Measurements from ENCODE around the gene CAMK2A. TPM values are rescaled to one million over a fixed set of nuclear protein-coding genes. Genes with fewer than 3 reads are reported as not detected.

Gene CAMK2A
- polyA plus RNA-seq, 2 of the 4 experiments (the other 2 are of a cell fraction): 0.09 to 0.93 TPM

DNA sequence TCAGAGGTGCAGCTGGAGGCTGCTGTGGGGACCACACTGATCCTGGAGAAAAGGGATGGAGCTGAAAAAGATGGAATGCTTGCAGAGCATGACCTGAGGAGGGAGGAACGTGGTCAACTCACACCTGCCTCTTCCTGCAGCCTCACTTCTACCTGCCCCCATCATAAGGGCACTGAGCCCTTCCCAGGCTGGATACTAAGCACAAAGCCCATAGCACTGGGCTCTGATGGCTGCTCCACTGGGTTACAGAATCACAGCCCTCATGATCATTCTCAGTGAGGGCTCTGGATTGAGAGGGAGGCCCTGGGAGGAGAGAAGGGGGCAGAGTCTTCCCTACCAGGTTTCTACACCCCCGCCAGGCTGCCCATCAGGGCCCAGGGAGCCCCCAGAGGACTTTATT lies 105.6 kb downstream of the CAMK2A start (continued):
- TF ChIP-seq, protein P1, sequence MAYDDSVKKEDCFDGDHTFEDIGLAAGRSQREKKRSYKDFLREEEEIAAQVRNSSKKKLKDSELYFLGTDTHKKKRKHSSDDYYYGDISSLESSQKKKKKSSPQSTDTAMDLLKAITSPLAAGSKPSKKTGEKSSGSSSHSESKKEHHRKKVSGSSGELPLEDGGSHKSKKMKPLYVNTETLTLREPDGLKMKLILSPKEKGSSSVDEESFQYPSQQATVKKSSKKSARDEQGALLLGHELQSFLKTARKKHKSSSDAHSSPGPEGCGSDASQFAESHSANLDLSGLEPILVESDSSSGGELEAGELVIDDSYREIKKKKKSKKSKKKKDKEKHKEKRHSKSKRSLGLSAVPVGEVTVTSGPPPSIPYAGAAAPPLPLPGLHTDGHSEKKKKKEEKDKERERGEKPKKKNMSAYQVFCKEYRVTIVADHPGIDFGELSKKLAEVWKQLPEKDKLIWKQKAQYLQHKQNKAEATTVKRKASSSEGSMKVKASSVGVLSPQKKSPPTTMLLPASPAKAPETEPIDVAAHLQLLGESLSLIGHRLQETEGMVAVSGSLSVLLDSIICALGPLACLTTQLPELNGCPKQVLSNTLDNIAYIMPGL (CRISPR knock-in tag; IDR thresholded peaks at IDR 0.05; ENCODE audit: borderline replicate concordance): no peak
- TF ChIP-seq HDAC2 (IDR thresholded peaks at IDR 0.05): no peak

DNA sequence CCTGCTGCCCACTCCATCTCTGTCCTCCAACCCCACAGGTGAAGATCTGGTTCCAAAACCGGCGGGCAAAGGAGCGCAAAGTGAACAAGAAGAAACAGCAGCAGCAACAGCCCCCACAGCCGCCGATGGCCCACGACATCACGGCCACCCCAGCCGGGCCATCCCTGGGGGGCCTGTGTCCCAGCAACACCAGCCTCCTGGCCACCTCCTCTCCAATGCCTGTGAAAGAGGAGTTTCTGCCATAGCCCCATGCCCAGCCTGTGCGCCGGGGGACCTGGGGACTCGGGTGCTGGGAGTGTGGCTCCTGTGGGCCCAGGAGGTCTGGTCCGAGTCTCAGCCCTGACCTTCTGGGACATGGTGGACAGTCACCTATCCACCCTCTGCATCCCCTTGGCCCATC lies 106.1 kb downstream of the CAMK2A start:
- no peaks in the 10 kb centered on the region for H3K9me3 ChIP-seq
- FAIRE-seq: no peak
- WGBS (ENCODE audit: missing lambda C conversion rate): 86% methylated on average over 10 of the region's 12 CpGs
- POLR2A ChIA-PET: no interaction called here
- no peak overlapping the region for H3K4me3 ChIP-seq
- CTCF ChIA-PET: no interaction called here
- ATAC-seq: no peak
- H3K4me1 ChIP-seq: no peaks in the 10 kb centered on the region
- DNase-seq (ENCODE audit: low read depth in 1 of 2, low spot score in 1 of 2): no peak
- no peak overlapping the region for H3K27ac ChIP-seq
- H3K4me2 ChIP-seq: no peak overlapping the region
- no peak for TF ChIP-seq POLR2A (IDR thresholded peaks at IDR 0.05; ENCODE audit: low read length)
- TF ChIP-seq EP300 (IDR thresholded peaks at IDR 0.05): no peak
- TF ChIP-seq FOSL2 (IDR thresholded peaks at IDR 0.05): no peak
- no peak for TF ChIP-seq FOSL2 (CRISPR knock-in tag; IDR thresholded peaks at IDR 0.05)

DNA sequence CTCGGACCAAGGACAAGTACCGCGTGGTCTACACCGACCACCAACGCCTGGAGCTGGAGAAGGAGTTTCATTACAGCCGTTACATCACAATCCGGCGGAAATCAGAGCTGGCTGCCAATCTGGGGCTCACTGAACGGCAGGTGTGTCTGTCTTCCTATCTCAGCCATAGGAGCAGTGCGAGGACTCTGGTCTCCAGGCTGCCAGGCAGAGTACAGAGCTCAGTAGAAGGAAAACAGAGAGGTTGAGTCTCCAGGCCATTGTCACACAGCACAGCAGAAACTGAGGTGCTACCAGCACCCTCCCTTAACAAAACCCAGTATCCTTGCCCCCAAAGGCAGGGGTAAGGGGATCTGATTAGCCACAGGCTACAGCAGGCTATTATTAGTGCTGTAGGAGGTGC lies 106.8 kb downstream of the CAMK2A start:
- no peak for FAIRE-seq
- WGBS (ENCODE audit: missing lambda C conversion rate): 71% methylated on average over 10 of the region's 10 CpGs
- ChIA-PET CTCF (interaction anchor here (1.2 to 2.1 kb wide), 2 partner anchors 10 to 24 kb away, joined by 4 to 9 read pairs; no protein-coding TSS in a partner anchor), POLR2A (no interaction called here)
- Histone ChIP-seq H3K9me3 (no peaks in the 10 kb centered on the region), H3K27ac (no peak overlapping the region), H3K4me1 (no peaks in the 10 kb centered on the region), H3K4me3 (no peak overlapping the region), H3K4me2 (no peak overlapping the region)
- no peak for DNase-seq (ENCODE audit: low read depth in 1 of 2, low spot score in 1 of 2)
- ATAC-seq: no peak
- TF ChIP-seq ZFP36 (IDR thresholded peaks at IDR 0.05; ENCODE audit: borderline replicate concordance, partially characterized antibody) (peak; percentile 83), ZSCAN20 (CRISPR knock-in tag; IDR thresholded peaks at IDR 0.05) (no peak), NPAS2 (CRISPR knock-in tag; IDR thresholded peaks at IDR 0.05; ENCODE audit: borderline replicate concordance) (no peak), POLR2AphosphoS2 (conservative IDR thresholded peaks at IDR 0.05; ENCODE audit: low read length) (no peak)

DNA sequence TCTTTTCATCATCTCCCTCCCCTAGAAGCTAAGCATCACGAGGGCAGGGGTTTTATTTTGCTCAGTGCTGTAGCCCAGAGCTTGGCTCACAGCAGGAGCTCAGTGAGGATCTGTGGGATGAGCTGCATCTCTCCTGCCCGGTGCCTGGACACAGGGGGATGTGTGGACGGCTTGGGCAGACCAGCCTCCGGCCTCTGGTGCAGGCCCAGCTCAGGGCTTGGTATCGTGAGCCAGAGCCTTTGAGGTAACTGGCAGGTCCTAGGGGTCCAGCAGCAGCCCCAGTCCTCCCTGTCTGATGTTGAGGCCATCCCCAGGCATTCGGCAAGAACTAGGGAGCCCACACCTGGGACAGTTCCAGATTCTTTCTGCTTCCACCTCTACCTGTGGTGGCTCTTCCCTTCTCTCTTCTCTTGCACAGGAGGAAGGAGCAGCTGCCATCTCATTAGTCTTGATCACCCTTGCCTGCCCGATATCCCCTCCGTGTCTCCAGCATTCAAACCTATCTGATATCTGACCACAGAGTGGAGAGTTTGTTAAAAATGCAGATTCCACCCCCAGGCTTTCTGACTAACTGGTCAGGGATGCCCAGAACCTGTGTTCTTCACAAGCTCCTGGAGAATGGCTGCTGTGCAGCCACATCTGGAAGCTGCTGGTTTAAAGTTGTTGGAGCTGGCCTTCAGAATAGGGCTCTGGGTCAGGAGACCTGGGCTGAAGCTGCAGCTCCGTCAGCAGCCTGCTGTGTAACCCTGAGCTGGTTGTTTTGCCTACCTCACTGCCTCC lies 107.6 kb downstream of the CAMK2A start:
- ChIA-PET POLR2A (no interaction called here), CTCF (interaction anchor here (0.8 to 3.4 kb wide), 7 partner anchors 11 to 58 kb away, joined by 3 to 11 read pairs (median 4); no protein-coding TSS in a partner anchor)
- H3K27ac ChIP-seq: no peak overlapping the region
- FAIRE-seq (no peak), DNase-seq (ENCODE audit: low read depth in 1 of 2, low spot score in 1 of 2) (no peak), ATAC-seq (peak in 1 of 2 experiments; percentile 19; a peak in 1 of 6 replicates)
- H3K4me2 ChIP-seq: no peak overlapping the region
- H3K4me3 ChIP-seq: no peak overlapping the region
- H3K4me1 ChIP-seq: no peaks in the 10 kb centered on the region
- 78% methylated on average over 8 of the region's 9 CpGs for WGBS (ENCODE audit: missing lambda C conversion rate)
- TF ChIP-seq NR3C1 (IDR thresholded peaks at IDR 0.05) (no peak), RNF2 (IDR thresholded peaks at IDR 0.05; ENCODE audit: borderline replicate concordance, low read depth) (no peak), CBX2 (IDR thresholded peaks at IDR 0.05; ENCODE audit: borderline replicate concordance, low read depth) (no peak), HDAC2 (IDR thresholded peaks at IDR 0.05) (no peak), HOXA7 (CRISPR knock-in tag; IDR thresholded peaks at IDR 0.05) (no peak), FOXS1 (CRISPR knock-in tag; IDR thresholded peaks at IDR 0.05) (no peak), TP53 (CRISPR knock-in tag; IDR thresholded peaks at IDR 0.05) (no peak), POLR2A (IDR thresholded peaks at IDR 0.05; ENCODE audit: low read length) (no peak), HEYL (CRISPR knock-in tag; IDR thresholded peaks at IDR 0.05) (no peak), EP300 (IDR thresholded peaks at IDR 0.05) (no peak), FOSL2 (IDR thresholded peaks at IDR 0.05) (no peak), FOSL2 (CRISPR knock-in tag; IDR thresholded peaks at IDR 0.05) (no peak), ZNF302 (CRISPR knock-in tag; IDR thresholded peaks at IDR 0.05) (no peak)
- TF ChIP-seq, protein P2, sequence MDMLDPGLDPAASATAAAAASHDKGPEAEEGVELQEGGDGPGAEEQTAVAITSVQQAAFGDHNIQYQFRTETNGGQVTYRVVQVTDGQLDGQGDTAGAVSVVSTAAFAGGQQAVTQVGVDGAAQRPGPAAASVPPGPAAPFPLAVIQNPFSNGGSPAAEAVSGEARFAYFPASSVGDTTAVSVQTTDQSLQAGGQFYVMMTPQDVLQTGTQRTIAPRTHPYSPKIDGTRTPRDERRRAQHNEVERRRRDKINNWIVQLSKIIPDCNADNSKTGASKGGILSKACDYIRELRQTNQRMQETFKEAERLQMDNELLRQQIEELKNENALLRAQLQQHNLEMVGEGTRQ (IDR thresholded peaks at IDR 0.05): no peak
- TF ChIP-seq, protein P3, sequence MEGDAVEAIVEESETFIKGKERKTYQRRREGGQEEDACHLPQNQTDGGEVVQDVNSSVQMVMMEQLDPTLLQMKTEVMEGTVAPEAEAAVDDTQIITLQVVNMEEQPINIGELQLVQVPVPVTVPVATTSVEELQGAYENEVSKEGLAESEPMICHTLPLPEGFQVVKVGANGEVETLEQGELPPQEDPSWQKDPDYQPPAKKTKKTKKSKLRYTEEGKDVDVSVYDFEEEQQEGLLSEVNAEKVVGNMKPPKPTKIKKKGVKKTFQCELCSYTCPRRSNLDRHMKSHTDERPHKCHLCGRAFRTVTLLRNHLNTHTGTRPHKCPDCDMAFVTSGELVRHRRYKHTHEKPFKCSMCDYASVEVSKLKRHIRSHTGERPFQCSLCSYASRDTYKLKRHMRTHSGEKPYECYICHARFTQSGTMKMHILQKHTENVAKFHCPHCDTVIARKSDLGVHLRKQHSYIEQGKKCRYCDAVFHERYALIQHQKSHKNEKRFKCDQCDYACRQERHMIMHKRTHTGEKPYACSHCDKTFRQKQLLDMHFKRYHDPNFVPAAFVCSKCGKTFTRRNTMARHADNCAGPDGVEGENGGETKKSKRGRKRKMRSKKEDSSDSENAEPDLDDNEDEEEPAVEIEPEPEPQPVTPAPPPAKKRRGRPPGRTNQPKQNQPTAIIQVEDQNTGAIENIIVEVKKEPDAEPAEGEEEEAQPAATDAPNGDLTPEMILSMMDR (IDR thresholded peaks at IDR 0.05): no peak
- H3K9me3 ChIP-seq: no peaks in the 10 kb centered on the region

Measured in A549 (cell line).